GM13977 (cell line): ENCODE results near the gene BAZ1B.
"Not testable (repeated sequence)": the region's sequence is repeated elsewhere in the genome, so short reads cannot be mapped to it uniquely, and the experiment has no call there.

Source experiments
- DNase-seq: peaks from one replicate; pipeline ENCODE4 v3.0.0; 2012; ENCODE audit warnings: low spot score
- CTCF ChIP-seq: IDR thresholded peaks from 2 replicates; pipeline ENCODE4 v1.5.1; 2012; ENCODE audit warnings: mild to moderate bottlenecking, control low read depth; ENCODE audit not compliant: insufficient read depth; ENCODE audit errors: extremely low read depth, missing control alignments
- in situ Hi-C: fragments of 300-500 bp; cut with MboI; formaldehyde crosslinking; loops from one replicate; pipeline ENCODE4 v1.12.0; 2022; ENCODE audit warnings: low sequenced_read_pairs, low pct_unique_long_range_greater_than_20kb, mixed read lengths, inconsistent platforms; ENCODE audit not compliant: unreplicated experiment

BAZ1B gene

GRCh38 chr7:73556208-73557107, 34.4 kb upstream of the BAZ1B start:
- no peak for DNase-seq
- in situ Hi-C loops = no loop called here
- no peak for TF ChIP-seq CTCF

DNA sequence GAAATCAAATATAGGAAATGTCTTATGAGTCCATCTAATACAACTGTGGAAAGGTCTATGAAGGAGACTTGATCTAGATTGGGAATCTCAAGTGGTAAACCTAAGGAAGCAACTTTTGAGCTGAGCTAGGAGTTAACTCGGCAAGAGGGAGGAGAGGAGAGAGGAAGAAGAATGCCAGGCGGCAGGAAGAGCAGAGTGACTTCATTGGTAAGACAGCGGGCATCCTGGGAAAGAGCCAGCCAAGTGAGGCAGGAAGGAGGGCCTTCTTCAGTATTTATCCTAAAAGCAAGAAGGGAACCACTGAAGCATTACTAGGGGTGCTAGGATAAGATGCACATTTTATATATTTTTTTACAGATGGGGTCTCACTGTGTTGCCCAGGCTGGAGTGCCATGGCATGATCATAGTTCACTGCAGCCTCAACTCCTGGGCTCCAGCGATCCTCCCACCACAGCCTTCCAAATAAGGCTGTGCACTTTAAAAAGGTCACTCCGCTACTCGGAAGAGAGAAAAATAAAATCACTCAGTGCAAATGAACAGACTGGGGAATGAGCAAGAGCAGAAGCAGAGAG, 33.4 kb upstream of the BAZ1B start:
- no peak for DNase-seq
- no peak for TF ChIP-seq CTCF
- in situ Hi-C loops = no loop called here

DNA sequence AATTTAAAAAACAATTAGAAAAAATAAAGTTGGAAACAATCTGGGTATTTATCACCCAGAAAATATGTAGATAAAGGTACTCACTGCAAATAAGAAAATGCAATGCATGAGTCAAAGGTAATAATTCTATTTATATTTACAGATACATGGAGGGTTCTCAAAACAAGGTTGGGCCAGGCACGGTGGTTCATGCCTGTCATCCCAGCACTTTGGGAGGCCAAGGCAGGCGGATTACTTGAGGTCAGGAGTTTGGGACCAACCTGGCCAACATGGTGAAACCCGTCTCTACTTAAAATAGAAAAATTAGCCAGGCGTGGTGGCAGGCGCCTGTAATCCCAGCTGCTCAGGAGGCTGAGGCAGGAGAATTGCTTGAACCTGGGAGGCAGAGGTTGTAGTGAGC, 28.0 kb upstream of the BAZ1B start:
- DNase-seq, in situ Hi-C loops: not testable (repeated sequence)

DNA sequence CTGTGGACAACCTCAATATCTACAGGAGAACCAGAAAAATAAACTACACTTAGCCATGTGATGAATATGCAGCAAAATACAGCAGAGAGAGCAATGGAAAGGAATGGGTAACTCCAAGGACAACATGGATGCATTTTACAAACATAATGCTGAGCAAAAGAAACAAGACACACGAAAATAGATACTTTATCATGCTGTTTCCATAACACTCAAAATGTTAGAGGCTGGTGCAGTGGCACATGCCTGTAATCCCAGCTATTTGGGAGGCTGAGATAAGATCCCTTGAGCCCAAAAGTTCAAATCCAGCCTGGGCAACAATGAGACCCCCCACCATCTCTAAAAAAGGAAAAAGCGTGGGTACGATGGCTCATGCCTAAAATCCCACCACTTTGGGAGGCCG, 27.1 kb upstream of the BAZ1B start:
- TF ChIP-seq CTCF = no peak
- DNase-seq = no peak
- in situ Hi-C loops = no loop called here

DNA sequence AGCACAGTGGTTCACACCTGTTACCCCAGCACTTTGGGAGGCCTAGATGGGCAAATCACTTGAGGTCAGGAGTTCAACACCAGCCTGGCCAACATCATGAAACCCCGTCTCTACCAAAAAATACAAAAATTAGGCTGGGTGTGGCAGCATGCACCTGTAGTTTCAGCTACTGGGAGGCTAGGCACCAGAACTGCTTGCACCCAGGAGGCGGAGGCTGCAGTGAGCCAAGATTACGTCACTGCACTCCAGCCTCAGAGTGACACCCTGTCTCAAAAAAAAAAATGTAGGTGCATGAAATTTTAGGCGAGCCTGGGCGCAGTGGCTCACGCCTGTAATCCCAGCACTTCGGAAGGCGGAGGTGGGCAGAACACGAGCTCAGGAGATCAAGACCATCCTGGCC, 25.7 kb upstream of the BAZ1B start:
- DNase-seq = no peak
- in situ Hi-C loops = no loop called here
- no peak for TF ChIP-seq CTCF

DNA sequence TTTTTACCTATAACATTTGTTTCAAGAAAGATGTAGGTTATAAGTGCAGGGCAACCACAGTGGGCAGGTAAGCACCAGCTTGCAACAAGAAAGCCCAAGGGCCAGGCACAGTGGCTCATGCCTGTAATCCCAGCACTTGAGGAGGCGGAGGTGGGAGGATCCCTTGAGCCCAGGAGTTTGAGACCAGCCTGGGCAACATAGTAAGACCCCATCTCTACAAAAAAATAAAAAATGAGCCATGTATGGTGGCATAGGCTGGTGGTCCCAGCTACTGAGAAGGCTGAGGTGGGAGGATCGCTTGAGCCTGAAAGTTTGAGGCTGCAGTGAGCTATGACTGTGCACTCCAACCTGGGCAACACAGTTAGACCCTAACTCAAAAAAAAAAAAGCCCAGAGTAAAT, 22.6 kb upstream of the BAZ1B start:
- TF ChIP-seq CTCF = no peak
- in situ Hi-C loops = no loop called here
- no peak for DNase-seq

DNA sequence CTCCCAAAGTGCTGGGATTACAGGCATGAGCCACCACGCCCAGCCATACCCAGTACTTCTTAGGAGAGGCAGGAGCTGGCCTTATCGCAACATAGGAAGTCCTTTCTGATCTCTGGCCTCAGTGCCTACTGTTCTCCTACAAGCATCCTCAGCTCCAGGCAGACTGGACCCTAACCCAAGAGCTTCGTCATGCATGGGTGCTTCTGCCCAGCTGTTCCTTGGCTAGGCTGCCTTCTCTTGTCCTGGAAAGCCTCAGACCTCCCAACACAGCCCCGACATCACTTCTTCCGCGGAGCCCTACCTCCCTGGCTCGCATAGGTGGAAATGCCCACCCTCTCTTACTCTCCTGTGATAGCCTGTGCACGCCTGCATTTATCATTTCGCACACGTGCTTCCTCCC, 19.6 kb upstream of the BAZ1B start:
- in situ Hi-C loops = no loop called here
- DNase-seq = no peak
- no peak for TF ChIP-seq CTCF
